ENCODE results near the gene KRTAP4-1.

Gene KRTAP4-1

DNA sequence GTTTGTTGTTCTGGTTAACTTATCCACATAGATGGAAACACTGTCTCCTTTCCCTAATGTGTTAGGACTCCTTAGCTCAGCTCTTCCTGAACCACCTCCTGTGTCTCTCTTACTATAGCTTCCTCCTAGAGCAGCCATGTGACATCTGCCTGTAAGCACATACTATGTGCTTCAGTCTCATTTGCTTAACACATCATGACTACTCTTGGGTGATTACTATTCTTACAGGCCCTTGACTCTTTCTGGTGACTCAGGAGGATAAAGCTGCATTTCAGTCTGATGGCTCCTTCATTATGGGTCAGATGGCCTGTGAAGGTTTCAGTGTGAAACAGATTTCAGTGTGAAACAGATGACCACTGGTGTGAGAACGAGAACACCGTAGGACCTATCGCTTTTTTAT, 6.4 kb downstream of the KRTAP4-1 start:
- TF ChIP-seq TAF1 (IDR thresholded peaks at IDR 0.05; ENCODE audit: borderline replicate concordance, insufficient read depth, low read length) (no peak), SIN3A (IDR thresholded peaks at IDR 0.05; ENCODE audit: borderline replicate concordance, insufficient read depth, low read length) (no peak), POLR2AphosphoS5 (IDR thresholded peaks at IDR 0.05; ENCODE audit: low read depth, low read length) (no peak), REST (IDR thresholded peaks at IDR 0.05; ENCODE audit: insufficient read depth in 1 of 2, low read depth in 2 of 2, low read length in 2 of 2) (no peak)

GRCh38 chr17:41177727-41178271, 6.9 kb downstream of the KRTAP4-1 start, which contains the start of gene KRTAP4-2:
Gene KRTAP4-2 (minus strand): TSS chr17:41178221. CDS start chr17:41178164, 57 bp downstream.
- TF ChIP-seq REST (IDR thresholded peaks at IDR 0.05; ENCODE audit: insufficient read depth in 1 of 2, low read depth in 2 of 2, low read length in 2 of 2) (no peak), POLR2AphosphoS5 (IDR thresholded peaks at IDR 0.05; ENCODE audit: low read depth, low read length) (no peak), FOXP2 (optimal IDR thresholded peaks at IDR 0.05; ENCODE audit: borderline replicate concordance, extremely low read depth, extremely low read length, insufficient read depth) (no peak), TAF1 (IDR thresholded peaks at IDR 0.05; ENCODE audit: borderline replicate concordance, insufficient read depth, low read length) (no peak), SIN3A (IDR thresholded peaks at IDR 0.05; ENCODE audit: borderline replicate concordance, insufficient read depth, low read length) (no peak)

DNA sequence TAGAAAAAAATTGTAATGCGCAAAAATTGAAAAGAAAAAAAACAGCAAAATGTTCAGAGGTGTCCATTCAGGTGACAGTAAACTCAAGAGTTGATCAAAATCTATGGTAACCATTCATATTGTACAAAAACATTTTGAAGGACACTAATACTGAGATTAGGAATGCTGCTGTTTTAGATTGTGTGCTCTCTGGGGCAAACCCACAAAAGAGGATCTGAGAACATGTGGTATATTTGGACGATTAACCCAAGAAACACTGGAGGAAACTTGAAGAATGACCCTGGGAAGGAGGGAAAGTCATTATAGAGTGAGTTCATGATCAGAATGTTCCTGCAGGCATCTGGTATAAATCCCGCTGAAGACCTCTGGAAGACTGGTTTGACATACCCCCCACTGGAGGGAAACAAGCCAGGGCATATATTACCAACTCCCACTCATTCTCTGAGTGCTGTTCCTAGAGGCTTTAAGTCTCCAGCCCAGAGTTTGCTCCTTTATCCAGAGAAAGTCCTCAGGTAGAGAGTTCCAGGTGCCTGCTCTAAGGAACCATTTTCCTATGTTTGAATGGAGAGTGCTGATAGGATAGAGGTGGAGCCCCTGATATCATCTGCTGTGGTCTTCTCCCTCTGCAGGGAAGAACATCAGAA, 7.8 kb downstream of the KRTAP4-1 start:
- TF ChIP-seq POLR2AphosphoS5 (IDR thresholded peaks at IDR 0.05; ENCODE audit: low read depth, low read length) = no peak

- TF ChIP-seq REST (IDR thresholded peaks at IDR 0.05; ENCODE audit: insufficient read depth in 1 of 2, low read depth in 2 of 2, low read length in 2 of 2) (no peak), FOXP2 (optimal IDR thresholded peaks at IDR 0.05; ENCODE audit: borderline replicate concordance, extremely low read depth, extremely low read length, insufficient read depth) (no peak), TAF1 (IDR thresholded peaks at IDR 0.05; ENCODE audit: borderline replicate concordance, insufficient read depth, low read length) (no peak), POLR2AphosphoS5 (IDR thresholded peaks at IDR 0.05; ENCODE audit: low read depth, low read length) (no peak), SIN3A (IDR thresholded peaks at IDR 0.05; ENCODE audit: borderline replicate concordance, insufficient read depth, low read length) (no peak)
Measured at GRCh38 chr17:41171886-41172285, 12.8 kb downstream of the KRTAP4-1 start.

DNA sequence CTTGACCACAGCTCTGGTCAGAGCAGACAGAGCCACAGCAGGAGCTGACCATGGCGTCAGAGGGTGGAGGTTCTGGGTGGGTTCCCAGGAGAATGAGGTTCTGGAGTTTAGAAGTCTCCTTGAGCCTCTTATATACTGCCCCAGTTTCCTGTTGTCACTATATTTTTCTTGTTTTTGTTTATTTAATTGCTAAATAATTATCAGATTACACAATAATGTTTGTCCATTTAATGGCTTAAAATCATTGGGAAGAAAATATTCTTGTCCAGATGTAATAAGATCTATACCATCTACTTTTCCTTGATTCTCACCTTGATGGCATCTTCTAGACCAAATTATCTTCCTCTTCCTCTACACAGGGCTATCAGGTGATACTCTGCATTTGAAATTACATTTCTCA, 16.6 kb downstream of the KRTAP4-1 start, which contains the start of gene KRTAP4-3:
KRTAP4-3 (minus strand) TSS at position 101 of the 400 bp plus-strand sequence; CDS start at position 52, 49 bp downstream.
- no peak for TF ChIP-seq TAF1 (IDR thresholded peaks at IDR 0.05; ENCODE audit: borderline replicate concordance, insufficient read depth, low read length)
- TF ChIP-seq REST (IDR thresholded peaks at IDR 0.05; ENCODE audit: insufficient read depth in 1 of 2, low read depth in 2 of 2, low read length in 2 of 2) = no peak
- TF ChIP-seq SIN3A (IDR thresholded peaks at IDR 0.05; ENCODE audit: borderline replicate concordance, insufficient read depth, low read length) = no peak
- no peak for TF ChIP-seq FOXP2 (optimal IDR thresholded peaks at IDR 0.05; ENCODE audit: borderline replicate concordance, extremely low read depth, extremely low read length, insufficient read depth)
- no peak for TF ChIP-seq POLR2AphosphoS5 (IDR thresholded peaks at IDR 0.05; ENCODE audit: low read depth, low read length)

Measured in PFSK-1 (cell line).